HG03521 (cell line): ENCODE data around the gene PRKD1.
"Not testable (repeated sequence)": the region's sequence is repeated elsewhere in the genome, so short reads cannot be mapped to it uniquely, and the experiment has no call there.

Experiments
- ATAC-seq: cut with Tn5 transposase; IDR thresholded peaks from one replicate; pipeline ENCODE4 v1.9.1; 2021; ENCODE audit warnings: mild to moderate bottlenecking, moderate library complexity; ENCODE audit not compliant: unreplicated experiment

The PRKD1 gene

GRCh38 chr14:29749327-29749726 lies 178.3 kb downstream of the PRKD1 start:
- no peak for ATAC-seq

GRCh38 chr14:29745863-29746262 lies 181.8 kb downstream of the PRKD1 start:
- ATAC-seq: no peak

DNA sequence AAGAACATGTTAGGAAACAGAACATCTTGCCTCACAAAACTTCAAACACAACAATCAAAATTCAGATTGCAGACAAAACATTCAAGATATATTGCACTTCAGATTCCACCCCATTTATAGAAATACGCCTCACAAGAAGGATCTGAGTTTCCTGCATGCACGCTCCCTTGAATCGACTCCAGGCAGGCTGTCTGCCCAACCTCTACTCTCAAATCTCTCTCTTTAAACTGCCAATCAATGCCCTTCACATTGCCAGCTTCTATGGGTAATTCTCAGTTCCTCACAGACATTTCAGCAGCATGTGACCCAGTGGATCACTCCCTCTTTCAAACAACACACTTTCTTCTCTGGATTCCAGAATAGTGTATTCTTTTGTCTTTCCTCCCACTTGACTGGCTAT lies 184.1 kb downstream of the PRKD1 start:
- no peak for ATAC-seq

- no peak for ATAC-seq
These were observed 185.7 kb downstream of the PRKD1 start for GRCh38 chr14:29741909-29742401.

DNA sequence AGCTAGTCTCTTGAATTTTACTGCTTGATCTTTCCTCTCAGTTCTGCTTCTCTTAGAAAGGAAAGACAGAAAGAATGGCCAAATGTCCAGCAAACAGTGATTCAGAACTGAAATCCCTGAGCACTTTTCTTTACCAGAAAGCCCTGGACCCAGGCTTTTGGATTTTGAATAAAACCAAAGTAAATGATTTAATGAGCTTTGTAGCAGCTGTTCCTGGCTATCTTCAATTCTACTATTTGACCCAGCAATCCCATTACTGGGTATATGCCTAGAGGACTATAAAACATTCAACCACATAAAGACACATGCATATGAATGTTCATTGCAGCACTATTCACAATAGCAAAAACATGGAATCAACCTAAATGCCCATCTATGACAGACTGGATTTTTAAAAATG lies 187.2 kb downstream of the PRKD1 start:
- no peak for ATAC-seq

- ATAC-seq: no peak
These were observed 188.7 kb downstream of the PRKD1 start for GRCh38 chr14:29738950-29739349.

DNA sequence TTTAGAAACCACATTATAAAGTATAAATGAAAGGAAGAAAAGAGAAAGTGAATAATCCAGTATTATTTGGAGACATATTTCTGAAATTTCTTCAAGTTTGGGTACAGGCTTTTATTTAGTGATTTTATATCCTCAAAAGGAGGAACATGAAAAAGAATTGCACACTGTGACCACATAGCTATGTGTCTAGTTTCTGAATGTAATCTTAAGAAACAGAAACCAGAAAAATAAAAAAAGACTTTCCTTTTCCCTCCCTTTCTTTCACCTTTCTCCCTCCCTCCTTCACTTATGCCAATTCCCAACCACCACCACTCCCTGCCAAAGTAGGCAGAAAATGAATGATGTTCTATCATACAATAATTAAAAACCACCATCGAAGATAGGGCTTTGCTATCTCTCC lies 189.6 kb downstream of the PRKD1 start:
- ATAC-seq: no peak

GRCh38 chr14:29735459-29735858 lies 192.2 kb downstream of the PRKD1 start:
- ATAC-seq: no peak

- ATAC-seq: no peak
These were observed 192.9 kb downstream of the PRKD1 start for GRCh38 chr14:29734732-29735131.

DNA sequence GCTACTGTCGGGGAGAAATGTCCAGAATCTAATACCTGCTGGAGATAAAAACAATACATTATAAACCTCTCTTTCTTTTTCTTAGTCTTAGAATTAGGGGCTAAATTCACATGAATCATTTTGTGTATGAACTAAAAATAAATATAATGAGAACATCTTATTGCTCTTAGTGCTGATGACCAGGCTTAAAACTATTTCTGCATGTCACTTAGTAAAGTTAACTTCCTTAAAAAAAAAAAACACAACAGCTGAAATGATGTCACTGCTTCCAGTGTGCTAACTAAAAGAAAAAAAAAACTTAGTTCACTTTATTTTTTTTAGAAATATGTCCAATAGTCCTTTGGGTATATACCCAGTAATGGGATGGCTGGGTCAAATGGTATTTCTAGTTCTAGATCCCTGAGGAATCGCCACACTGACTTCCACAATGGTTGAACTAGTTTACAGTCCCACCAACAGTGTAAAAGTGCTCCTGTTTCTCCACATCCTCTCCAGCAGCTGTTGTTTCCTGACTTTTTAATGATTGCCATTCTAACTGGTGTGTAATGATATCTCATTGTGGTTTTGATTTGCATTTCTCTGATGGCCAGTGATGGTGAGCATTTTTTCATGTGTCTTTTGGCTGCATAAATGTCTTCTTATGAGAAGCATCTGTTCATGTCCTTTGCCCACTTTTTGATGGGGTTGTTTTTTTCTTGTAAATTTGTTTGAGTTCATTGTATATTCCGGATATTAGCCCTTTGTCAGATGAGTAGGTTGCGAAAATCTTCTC lies 200.9 kb downstream of the PRKD1 start:
- ATAC-seq: not testable (repeated sequence)

DNA sequence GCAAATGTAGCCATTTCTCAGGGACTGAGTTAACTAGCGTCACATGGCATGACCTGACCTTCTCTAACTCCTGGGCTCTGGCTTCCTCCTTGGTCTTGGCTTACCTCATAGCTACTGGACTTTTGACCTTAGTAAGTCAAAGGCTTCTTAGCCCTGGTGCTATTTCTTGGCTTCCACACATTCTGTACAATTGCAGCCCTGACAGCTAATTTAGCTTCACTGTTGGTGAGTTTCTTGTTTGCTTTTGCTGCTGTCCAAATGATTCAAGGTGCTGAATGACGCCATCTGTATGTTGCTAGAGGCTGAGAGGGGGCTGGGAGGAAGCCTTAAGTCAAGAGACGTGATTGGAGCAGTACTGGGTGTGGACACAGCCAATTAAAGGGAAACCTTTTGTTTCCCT lies 202.7 kb downstream of the PRKD1 start:
- no peak for ATAC-seq

- no peak for ATAC-seq
These were observed 204.8 kb downstream of the PRKD1 start for GRCh38 chr14:29722831-29723230.

DNA sequence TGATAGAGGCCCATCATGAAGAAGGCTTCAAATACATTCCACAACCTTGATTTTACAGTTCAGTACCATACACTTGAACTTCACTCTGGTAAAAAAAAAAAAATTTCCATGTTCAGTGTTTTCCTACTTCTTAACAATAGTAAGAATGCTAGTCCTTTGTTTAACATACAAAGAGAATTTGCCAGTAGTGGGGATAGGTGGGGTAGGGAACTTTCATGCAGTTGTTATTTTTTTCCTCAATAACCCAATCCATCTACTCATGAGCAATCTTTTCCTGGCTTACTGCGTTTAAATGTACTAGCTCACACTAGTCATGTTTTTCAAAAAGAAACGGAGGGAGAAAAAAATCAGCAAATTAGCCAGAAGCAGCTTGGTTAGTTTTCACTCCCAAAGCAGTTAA lies 206.1 kb downstream of the PRKD1 start:
- no peak for ATAC-seq

- no peak for ATAC-seq
These were observed 209.7 kb downstream of the PRKD1 start for GRCh38 chr14:29717901-29718300.

- ATAC-seq: no peak
These were observed 211.5 kb downstream of the PRKD1 start for GRCh38 chr14:29716150-29716549.

DNA sequence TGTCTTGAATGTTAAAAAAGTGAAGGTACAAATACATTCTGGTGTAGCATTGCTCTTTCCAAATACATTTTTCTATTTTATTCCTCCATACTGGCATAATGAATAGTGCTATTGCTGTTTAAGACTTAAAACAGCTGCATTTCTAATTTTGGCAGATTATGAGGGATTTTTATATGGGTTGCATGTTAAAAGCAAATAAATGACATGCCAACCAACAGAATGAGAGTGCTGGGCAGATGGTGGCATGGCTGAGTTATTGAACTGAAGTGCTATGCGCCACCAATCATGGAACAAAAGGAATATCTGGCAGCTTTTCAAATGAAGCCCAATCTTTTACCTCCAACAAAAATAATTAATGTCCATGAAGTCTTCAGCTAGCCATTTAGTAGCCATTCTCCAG lies 215.0 kb downstream of the PRKD1 start:
- no peak for ATAC-seq

GRCh38 chr14:29710015-29710414 lies 217.6 kb downstream of the PRKD1 start:
- ATAC-seq: no peak

GRCh38 chr14:29709490-29709889 lies 218.2 kb downstream of the PRKD1 start:
- no peak for ATAC-seq

- ATAC-seq: no peak
These were observed 220.9 kb downstream of the PRKD1 start for GRCh38 chr14:29706700-29707099.

DNA sequence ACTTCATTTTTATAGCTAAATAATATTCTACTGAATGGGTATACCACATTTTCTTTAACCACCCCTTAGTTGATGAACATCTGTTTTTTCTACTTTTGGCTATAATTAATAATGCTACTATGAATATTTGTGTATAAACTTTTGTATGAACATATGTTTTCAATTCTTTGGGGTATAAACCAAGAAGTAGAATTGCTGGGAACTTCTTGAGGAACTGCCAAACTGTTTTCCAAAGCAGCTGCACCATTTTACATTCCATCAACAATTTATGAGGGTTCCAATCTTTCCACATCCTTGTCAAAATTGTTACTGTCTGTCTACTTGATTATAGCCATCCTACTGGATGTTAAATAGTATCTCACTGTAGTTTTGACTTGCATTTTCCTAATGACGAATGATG lies 221.8 kb downstream of the PRKD1 start:
- no peak for ATAC-seq

DNA sequence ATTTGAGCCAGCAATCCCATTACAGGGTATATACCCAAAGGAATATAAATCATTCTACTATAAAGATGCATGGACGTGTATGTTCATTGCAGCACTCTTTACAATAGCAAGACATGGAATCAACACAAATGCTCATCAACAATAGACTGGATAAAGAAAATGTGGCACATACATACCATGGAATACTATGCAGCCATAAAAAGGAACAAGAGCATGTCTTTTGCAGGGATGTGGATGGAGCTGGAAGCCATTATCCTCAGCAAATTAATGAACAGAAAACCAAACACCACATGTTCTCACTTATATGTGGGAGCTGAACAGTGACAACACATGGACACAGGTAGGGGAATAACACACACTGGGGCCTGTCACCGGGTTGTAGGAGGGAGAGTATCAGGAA lies 238.1 kb downstream of the PRKD1 start:
- not testable (repeated sequence) for ATAC-seq

DNA sequence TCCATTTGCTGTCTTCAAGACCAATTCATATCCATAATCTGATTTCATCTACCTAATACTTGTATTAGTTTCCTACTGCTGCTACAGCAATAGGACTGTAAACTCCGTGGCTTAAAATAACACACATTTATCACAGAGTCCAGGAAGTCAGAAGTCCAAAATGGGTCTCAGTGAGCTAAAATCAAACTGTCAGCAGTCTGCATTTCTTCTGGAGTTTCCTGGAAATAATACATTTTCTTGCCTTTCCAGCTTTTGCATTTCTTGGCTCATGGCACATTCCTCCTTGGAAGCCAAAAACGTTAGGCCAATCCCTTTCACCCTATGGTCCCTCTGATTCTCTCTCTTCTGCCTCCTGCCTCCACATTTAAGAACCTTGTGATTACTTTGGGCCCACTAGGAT lies 239.8 kb downstream of the PRKD1 start:
- ATAC-seq: no peak
